HG02870 (cell line): ENCODE measurements around the gene PSMB5.

Experiments used
- ATAC-seq: cut with Tn5 transposase; IDR thresholded peaks from one replicate; pipeline ENCODE4 v1.9.1; 2021; ENCODE audit warnings: mild to moderate bottlenecking, moderate library complexity; ENCODE audit not compliant: unreplicated experiment

The PSMB5 gene

GRCh38 chr14:23060536-23061260, 26.0 kb upstream of the PSMB5 start:
- no peak for ATAC-seq

DNA sequence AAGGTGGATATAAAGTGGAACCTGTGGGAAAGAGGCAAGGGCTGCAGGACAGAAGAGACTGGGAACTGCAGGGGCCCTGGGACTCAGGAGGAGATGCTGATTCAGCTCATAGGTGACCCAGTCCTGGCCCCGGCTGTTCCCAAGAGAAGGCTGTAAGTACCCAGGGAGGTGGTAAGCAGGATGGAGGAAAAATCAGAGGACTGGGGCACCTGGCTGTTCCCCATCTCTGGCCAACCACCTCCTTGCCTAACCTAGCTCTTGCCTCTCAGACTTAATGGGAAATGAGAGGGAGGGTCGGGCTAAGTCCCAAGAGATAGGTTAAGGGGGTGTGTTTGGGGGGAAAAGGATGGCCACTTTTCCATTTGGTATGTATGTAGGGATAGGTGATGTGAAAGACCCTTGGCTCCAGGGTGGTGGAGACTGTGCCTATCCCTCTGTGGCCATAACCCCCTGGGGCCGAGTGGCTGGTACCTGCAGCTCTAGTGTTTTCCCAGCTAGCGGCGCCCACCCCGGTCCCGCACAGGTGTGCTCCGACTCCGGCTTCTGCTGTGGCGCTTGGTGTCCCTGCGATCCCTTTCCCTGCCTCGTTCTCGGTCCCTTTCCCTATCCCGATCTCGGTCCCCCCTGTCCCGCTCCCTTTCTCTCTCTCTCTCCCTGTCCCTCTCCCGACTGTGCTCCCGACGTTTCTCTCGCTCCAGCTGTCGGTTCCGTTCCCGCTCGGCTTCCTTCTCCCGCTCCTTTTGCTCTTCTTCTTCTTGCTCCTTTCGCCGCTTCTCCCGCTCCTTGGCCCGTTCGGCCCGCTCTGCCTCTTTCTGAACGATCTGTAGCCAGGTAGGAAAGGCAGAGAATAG, 24.2 kb upstream of the PSMB5 start:
- no peak for ATAC-seq

GRCh38 chr14:23057757-23058653, 23.3 kb upstream of the PSMB5 start:
- ATAC-seq: peak; percentile 49

- peak; percentile 42 for ATAC-seq
These were observed 22.5 kb upstream of the PSMB5 start, which contains the start of gene CDH24 for GRCh38 chr14:23056956-23057756. CDH24 (minus strand) TSS chr14:23057520; CDS start chr14:23055733, 1,787 bp downstream.

GRCh38 chr14:23056145-23056955, 21.6 kb upstream of the PSMB5 start:
- peak; percentile 62 for ATAC-seq

DNA sequence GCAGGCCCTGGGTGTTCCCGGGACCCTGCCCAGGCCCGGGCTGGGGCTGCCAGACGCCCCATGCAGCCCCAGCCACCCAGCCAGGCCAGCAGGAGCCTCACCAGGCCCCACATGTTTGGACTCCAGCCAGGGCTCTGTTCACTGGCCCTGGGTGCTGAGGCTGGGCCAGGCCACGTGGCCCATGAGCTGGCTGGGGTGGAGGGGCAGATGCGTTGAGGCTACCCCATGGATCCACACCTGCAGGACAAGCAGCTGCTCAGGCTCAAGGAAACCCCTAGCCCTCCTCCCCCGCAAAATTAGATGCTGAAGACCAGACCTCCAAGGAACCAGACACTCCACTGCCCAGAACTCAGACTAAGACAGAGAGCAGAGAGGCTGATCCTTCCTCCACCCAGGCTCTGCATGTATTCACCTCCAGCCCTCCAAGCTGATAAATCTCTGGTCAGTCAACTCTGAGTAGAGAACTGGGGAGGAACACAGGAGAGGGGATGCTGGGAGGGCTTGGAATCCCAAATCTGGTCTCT, 21.0 kb upstream of the PSMB5 start:
- no peak for ATAC-seq

DNA sequence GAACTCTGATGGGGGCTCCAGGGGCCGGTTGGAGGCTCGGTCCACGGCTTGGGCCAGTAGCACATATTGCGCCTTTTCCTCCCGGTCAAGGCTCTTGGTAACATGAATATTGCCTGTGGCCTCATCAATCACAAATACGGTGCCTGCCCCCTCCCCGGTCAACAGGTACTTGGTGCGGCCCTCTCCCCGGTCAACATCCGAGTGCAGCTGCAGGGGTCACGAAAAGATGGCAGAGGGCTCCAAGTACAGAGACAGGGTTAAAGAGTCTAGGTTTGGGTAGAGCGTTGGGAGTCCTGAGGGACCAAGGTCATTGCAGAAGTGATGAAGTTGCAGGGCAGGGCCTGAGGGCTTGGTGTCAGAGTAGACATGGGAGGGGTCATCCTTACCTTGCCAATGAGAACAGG, 20.4 kb upstream of the PSMB5 start:
- ATAC-seq: no peak

DNA sequence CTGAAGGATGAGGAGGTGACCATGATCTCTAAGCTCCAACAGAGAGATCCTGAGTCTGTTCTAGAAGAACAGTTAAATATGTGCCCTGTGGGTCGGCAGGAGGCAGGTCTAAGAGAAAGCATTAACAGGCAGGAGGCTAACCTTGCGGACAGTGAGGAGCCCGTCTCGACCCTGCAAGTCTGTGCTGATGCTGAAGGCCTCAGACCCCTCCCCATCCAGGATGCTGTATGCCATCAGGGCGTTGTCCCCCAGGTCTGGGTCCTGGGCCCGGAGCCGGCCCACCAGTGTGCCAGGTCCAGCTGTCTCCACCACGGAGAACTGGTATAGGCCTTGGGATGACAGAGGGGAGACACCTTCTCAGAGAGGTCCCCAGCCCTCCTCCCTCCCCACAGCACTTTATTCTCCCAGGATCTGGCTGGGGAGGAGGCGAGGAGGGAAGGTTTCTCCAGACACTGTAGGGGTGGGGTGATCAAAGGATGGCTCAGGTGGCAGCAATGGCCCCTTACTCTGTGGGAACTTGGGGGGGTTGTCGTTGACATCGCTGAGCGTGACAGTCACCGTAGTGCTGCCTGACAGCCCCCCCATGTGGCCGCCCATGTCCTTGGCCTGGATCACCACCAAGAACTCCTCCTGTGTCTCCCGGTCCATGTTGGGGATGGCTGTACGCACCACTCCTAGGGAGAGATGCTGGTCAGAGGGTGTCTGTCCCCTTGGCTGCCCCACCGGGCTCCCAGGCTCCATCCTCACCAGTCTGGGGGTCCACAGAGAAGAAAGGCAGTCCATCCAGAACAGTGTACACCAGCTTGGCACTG, 19.5 kb upstream of the PSMB5 start:
- no peak for ATAC-seq

DNA sequence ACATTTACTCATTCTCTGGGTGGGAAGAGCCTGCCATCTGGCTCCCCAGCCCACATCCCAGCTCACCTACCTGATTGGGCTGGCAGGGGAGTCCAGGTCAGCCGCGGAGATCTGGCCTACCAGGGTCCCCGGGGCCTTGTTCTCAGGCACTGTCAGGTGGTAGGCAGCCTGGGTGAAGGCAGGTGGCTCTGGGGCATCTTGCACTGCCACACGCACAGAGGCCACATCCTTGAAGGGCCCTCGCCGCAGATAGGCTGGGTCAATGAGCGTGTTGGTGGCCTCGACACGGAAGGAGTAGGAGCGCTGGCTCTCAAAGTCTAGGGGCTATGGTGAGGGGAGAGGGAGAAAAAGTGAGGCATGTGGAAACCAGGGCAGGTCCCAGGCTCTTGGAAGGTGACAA, 18.7 kb upstream of the PSMB5 start:
- ATAC-seq: no peak

DNA sequence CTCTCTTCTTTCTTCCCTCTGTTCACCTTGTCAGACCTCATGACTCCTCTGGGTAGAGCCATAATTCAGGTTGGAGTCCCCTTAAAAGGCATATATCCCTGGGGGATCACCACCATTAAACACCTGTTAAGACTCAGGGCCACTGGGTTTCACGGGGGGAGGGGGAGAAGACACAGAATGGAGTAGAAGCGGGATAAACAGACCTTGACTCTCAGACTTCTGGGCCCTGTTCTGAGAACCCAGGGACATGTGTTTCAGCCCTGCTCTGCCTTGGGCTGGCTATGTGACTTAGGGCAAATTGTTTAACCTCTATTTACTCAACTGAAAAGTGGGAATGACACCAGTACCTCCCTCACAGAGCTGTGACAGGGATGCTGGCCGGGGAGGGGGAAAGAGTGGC, 18.0 kb upstream of the PSMB5 start:
- no peak for ATAC-seq

- no peak for ATAC-seq
These were observed 17.5 kb upstream of the PSMB5 start for GRCh38 chr14:23052182-23052623.

DNA sequence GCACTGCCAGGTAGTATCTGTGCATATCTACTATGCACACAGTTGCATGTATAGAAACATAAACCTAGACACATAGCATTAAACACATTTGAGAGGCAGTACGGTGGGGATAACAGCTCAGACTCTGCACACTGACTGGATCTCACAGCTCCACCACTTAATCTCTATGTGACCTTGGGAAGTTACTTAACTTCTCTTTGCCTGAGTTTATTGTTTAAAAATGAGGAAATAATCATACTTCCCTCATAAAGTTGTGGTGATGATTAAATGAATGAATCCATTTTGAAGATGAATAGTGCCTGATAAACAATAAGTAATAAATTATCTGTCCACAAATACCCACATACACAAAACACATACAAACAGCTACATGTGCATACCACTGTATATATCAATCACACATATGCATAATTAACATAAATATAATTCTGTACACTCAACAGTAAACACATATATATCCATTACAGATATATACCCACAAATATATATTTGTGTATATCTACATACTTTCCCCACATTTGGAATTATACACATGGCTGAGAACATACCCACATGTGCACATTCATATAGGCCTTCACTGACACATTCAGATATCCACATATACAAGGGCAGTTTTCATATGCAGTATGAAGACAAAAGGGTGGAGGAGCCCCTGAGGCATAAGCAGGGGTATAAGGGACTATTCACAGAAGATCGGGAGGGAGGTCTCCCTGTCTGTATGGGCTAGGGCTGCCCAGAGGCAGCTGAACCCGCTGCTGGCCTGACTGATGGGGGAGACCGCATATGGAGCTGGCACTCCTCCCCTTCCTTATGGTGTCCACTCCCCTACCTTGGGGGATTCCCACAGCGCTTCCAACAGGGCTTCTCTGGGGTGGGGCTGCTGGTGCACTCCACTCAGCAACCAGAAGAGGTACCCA, 16.7 kb upstream of the PSMB5 start:
- no peak for ATAC-seq

DNA sequence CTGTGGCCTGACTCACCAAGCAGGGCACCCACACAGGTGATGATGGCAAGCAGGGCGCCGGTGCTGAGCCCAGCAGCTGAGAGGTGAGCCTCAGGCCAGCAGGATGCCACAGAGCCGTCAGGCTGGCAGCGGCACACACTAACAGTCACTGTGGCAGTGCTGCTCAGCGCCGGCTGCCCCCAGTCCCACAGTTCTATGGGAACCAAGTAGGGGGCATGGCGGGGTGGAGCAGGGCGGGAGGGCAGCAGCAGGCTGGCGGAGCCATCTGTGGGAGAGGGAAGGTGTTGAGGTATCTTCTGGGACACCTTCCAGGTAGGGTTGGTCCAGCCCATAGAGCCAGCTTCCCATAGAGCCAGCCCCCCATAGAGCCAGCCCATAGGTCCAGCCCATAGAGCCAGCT, 14.3 kb upstream of the PSMB5 start:
- no peak for ATAC-seq

- ATAC-seq: no peak
These were observed 13.3 kb upstream of the PSMB5 start for GRCh38 chr14:23047751-23048693.

GRCh38 chr14:23047034-23047634, 12.4 kb upstream of the PSMB5 start:
- no peak for ATAC-seq
